Measurements from ENCODE around the gene GPATCH1. TPM values are rescaled to one million over a fixed set of nuclear protein-coding genes. Genes with fewer than 3 reads are reported as not detected.

Gene GPATCH1
- total RNA-seq, 4 donors from 2014 or later = 9.1 to 11.6 (median 10.0) TPM

- TF ChIP-seq, protein P1, sequence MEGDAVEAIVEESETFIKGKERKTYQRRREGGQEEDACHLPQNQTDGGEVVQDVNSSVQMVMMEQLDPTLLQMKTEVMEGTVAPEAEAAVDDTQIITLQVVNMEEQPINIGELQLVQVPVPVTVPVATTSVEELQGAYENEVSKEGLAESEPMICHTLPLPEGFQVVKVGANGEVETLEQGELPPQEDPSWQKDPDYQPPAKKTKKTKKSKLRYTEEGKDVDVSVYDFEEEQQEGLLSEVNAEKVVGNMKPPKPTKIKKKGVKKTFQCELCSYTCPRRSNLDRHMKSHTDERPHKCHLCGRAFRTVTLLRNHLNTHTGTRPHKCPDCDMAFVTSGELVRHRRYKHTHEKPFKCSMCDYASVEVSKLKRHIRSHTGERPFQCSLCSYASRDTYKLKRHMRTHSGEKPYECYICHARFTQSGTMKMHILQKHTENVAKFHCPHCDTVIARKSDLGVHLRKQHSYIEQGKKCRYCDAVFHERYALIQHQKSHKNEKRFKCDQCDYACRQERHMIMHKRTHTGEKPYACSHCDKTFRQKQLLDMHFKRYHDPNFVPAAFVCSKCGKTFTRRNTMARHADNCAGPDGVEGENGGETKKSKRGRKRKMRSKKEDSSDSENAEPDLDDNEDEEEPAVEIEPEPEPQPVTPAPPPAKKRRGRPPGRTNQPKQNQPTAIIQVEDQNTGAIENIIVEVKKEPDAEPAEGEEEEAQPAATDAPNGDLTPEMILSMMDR (IDR thresholded peaks at IDR 0.05) = no peak
- TF ChIP-seq POLR2A (IDR thresholded peaks at IDR 0.05) = no peak
- H3K27me3 ChIP-seq = no peaks in the 10 kb centered on the region
- no peak overlapping the region for H3K27ac ChIP-seq
- no peaks in the 10 kb centered on the region for H3K9me3 ChIP-seq
- WGBS, 2 donors = 36 to 45% methylated on average over 2 of the region's 2 CpGs
- no peak overlapping the region for H3K4me3 ChIP-seq (replicated peaks in 1 of 3)
- H3K36me3 ChIP-seq = no peaks in the 10 kb centered on the region
- DNase-seq = no peak
- peaks cover 12 to 25% of the 10 kb centered on the region in 2 donors for H3K4me1 ChIP-seq
- intact Hi-C loops (cut with DNase I) = no loop called here
Observed at GRCh38 chr19:33055718-33056117, 25.3 kb upstream of the GPATCH1 start.

GRCh38 chr19:33060586-33060985 is 20.4 kb upstream of the GPATCH1 start:
- Histone ChIP-seq H3K27ac (no peak overlapping the region), H3K4me3 (replicated peaks in 1 of 3) (no peak overlapping the region), H3K9me3 (no peaks in the 10 kb centered on the region), H3K4me1 (peaks cover 9 to 19% of the 10 kb centered on the region in 2 donors), H3K36me3 (no peaks in the 10 kb centered on the region), H3K27me3 (no peaks in the 10 kb centered on the region)
- DNase-seq = no peak
- TF ChIP-seq POLR2A (IDR thresholded peaks at IDR 0.05) = no peak
- TF ChIP-seq, protein P1 (IDR thresholded peaks at IDR 0.05) = no peak
- WGBS, 2 donors = 89 to 91% methylated on average over 5 of the region's 5 CpGs
- intact Hi-C loops (cut with DNase I) = no loop called here

DNA sequence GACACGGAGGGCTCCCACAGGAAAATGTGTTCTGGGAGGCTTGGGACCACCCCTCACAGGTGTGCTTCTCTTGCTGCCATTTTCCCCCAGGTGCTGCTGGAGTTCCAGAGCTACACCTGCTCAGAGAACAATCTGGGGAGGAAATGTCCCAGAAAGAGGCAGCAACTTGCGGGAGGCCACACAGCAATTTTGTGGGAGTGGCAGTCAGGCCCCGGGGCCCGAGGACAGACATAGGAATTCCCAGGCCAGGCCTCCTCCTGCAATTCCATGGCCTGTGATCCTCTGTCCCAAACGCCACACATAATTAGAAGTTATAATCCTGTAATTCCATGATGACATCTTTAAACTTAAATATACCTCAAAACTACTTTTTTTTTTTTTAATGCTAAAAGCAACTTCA is 18.1 kb upstream of the GPATCH1 start:
- intact Hi-C loops (cut with DNase I) = no loop called here

DNA sequence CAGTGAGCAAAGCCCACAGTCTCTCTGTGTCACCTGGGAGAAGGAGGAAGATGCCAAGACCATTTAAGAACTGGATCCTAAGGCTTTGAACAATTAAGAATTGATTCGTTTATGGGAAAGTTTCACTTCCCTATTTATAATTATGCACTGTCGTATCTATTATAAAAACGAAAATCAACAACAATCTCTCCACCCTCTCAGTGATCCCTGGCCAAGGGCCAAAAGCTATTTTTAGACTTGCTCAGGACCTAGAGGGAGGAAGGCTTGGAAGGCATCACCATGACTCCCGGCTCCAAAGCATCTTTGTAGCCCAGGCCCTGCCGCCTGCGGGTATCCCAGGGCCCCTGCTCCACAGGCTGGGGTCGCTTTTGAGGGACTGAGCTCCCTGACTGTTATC is 17.6 kb upstream of the GPATCH1 start:
- H3K27ac ChIP-seq = no peak overlapping the region
- WGBS, 2 donors = 10 to 14% methylated on average over 6 to 7 of the region's 7 CpGs
- peak overlapping the region in 1 of 3 donors; percentile 90 for H3K4me3 ChIP-seq (replicated peaks in 1 of 3)
- no peaks in the 10 kb centered on the region for H3K9me3 ChIP-seq
- H3K4me1 ChIP-seq = peaks cover 9 to 15% of the 10 kb centered on the region in 2 donors
- no peak for TF ChIP-seq POLR2A (IDR thresholded peaks at IDR 0.05)
- TF ChIP-seq, protein P1 (IDR thresholded peaks at IDR 0.05) = no peak
- no peaks in the 10 kb centered on the region for H3K27me3 ChIP-seq
- peak; percentile 41 to 47 for DNase-seq
- intact Hi-C loops (cut with DNase I) = no loop called here
- no peaks in the 10 kb centered on the region for H3K36me3 ChIP-seq

More for the DNA sequence above, 18.1 kb upstream of the GPATCH1 start:
- no peak for TF ChIP-seq POLR2A (IDR thresholded peaks at IDR 0.05)
- TF ChIP-seq, protein P1 (IDR thresholded peaks at IDR 0.05) = no peak
- no peaks in the 10 kb centered on the region for H3K27me3 ChIP-seq
- no peak for DNase-seq
- no peaks in the 10 kb centered on the region for H3K36me3 ChIP-seq
- no peaks in the 10 kb centered on the region for H3K9me3 ChIP-seq
- no peak overlapping the region for H3K27ac ChIP-seq
- H3K4me1 ChIP-seq = peaks cover 9 to 19% of the 10 kb centered on the region in 2 donors
- H3K4me3 ChIP-seq (replicated peaks in 1 of 3) = no peak overlapping the region
- WGBS, 2 donors = 86 to 89% methylated on average over 5 of the region's 5 CpGs

GRCh38 chr19:33063753-33064457 is 17.1 kb upstream of the GPATCH1 start:
- intact Hi-C loops (cut with DNase I) = no loop called here
- H3K4me3 ChIP-seq (replicated peaks in 1 of 3) = peak overlapping the region in 2 of 3 donors; percentile 35 to 90
- peak; percentile 19 to 43 for DNase-seq
- no peaks in the 10 kb centered on the region for H3K27me3 ChIP-seq
- H3K4me1 ChIP-seq = peaks cover 9 to 14% of the 10 kb centered on the region in 2 donors
- no peaks in the 10 kb centered on the region for H3K36me3 ChIP-seq
- no peak for TF ChIP-seq POLR2A (IDR thresholded peaks at IDR 0.05)
- TF ChIP-seq, protein P1 (IDR thresholded peaks at IDR 0.05) = no peak
- no peaks in the 10 kb centered on the region for H3K9me3 ChIP-seq
- WGBS, 2 donors = 0 to 12% methylated on average over 11 to 13 of the region's 56 CpGs
- H3K27ac ChIP-seq = no peak overlapping the region
